Neural cell (in vitro differentiated cells): Measurements from ENCODE around the gene PGM1. TPM values are rescaled to one million over a fixed set of nuclear protein-coding genes. Genes with fewer than 3 reads are reported as not detected.

Experiments used
- H2AFZ ChIP-seq: fragments of 200-600, 300-800 bp; sonication (generic), shearing (Covaris generic); 2 replicates; pipeline ENCODE4 v1.6.0; 2014; ENCODE audit warnings: low read depth, mild to moderate bottlenecking, antibody characterized with exemption, low read length, moderate library complexity
- H3F3A ChIP-seq: fragments of 200-600 bp; shearing (Covaris generic); 2 replicates; pipeline ENCODE4 v1.6.1; 2016; ENCODE audit warnings: mild to moderate bottlenecking, moderate library complexity, mixed read lengths, antibody characterized with exemption, low read length; ENCODE audit not compliant: insufficient read depth, poor library complexity, severe bottlenecking
- H3K27ac ChIP-seq: fragments of 200-600, 300-800 bp; sonication (generic), shearing (Covaris generic); 2 replicates; pipeline ENCODE4 v1.5.1; 2014; ENCODE audit warnings: mild to moderate bottlenecking, low read length, moderate library complexity
- H3K27me3 ChIP-seq: fragments of 300-800, 200-600 bp; sonication (generic), shearing (Covaris generic); 2 replicates; pipeline ENCODE4 v1.6.0; 2014; ENCODE audit warnings: mild to moderate bottlenecking, low read depth, low read length, moderate library complexity; ENCODE audit not compliant: insufficient read depth
- H3K36me3 ChIP-seq: fragments of 300-800, 200-600 bp; sonication (generic), shearing (Covaris generic); 2 replicates; pipeline ENCODE4 v1.5.1; 2014; ENCODE audit warnings: mild to moderate bottlenecking, antibody characterized with exemption, low read length, moderate library complexity; ENCODE audit not compliant: insufficient read depth
- H3K4me2 ChIP-seq: fragments of 300-800, 200-600 bp; sonication (generic), shearing (Covaris generic); 2 replicates; pipeline ENCODE4 v1.6.0; 2014; ENCODE audit warnings: mild to moderate bottlenecking, low read length
- H3K4me3 ChIP-seq: fragments of 300-800, 200-600 bp; sonication (generic), shearing (Covaris generic); 2 replicates; pipeline ENCODE4 v1.5.1; 2014; ENCODE audit warnings: mild to moderate bottlenecking, low read length, moderate library complexity
- H3K79me2 ChIP-seq: fragments of 200-600 bp; shearing (Covaris generic); replicated peaks from 2 replicates; pipeline ENCODE4 v1.6.0; 2014; ENCODE audit warnings: mild to moderate bottlenecking, low read length, moderate library complexity; ENCODE audit not compliant: insufficient read depth
- H3K9ac ChIP-seq: fragments of 300-800, 200-600 bp; sonication (generic), shearing (Covaris generic); 2 replicates; pipeline ENCODE4 v1.6.1; 2016; ENCODE audit warnings: mild to moderate bottlenecking, low read length, mixed read lengths
- H3K9me2 ChIP-seq: fragments of 200-600 bp; shearing (Covaris generic); 2 replicates; pipeline ENCODE4 v1.6.1; 2016; ENCODE audit warnings: mild to moderate bottlenecking, low read length, mixed read lengths; ENCODE audit not compliant: insufficient read depth
- H3K9me3 ChIP-seq: fragments of 200-600, 300-800 bp; sonication (generic), shearing (Covaris generic); 2 replicates; pipeline ENCODE4 v1.6.1; 2016; ENCODE audit warnings: mild to moderate bottlenecking, mixed run types, low read length, moderate library complexity, mixed read lengths
- H4K20me1 ChIP-seq: fragments of 200-600 bp; shearing (Covaris generic); 2 replicates; pipeline ENCODE4 v1.6.1; 2016; ENCODE audit warnings: mild to moderate bottlenecking, mixed run types; ENCODE audit not compliant: insufficient read depth
- EP300 ChIP-seq: fragments of 450-650 bp; conservative IDR thresholded peaks from 2 replicates; pipeline ENCODE4 v1.6.1; 2014; ENCODE audit warnings: antibody characterized with exemption, mild to moderate bottlenecking, moderate library complexity; ENCODE audit not compliant: poor library complexity, severe bottlenecking
- EZH2 ChIP-seq: fragments of 200-600, 300-800 bp; shearing (Covaris generic), sonication (generic); IDR thresholded peaks from 2 replicates; pipeline ENCODE4 v1.6.1; 2014; ENCODE audit warnings: antibody characterized with exemption, low read length, borderline replicate concordance, mild to moderate bottlenecking; ENCODE audit not compliant: insufficient read depth, poor library complexity, severe bottlenecking
- MXI1 ChIP-seq: fragments of 450-650 bp; conservative IDR thresholded peaks from 2 replicates; pipeline ENCODE4 v1.6.1; 2014; ENCODE audit warnings: antibody characterized with exemption, mild to moderate bottlenecking; ENCODE audit not compliant: poor library complexity, severe bottlenecking
- POLR2AphosphoS5 ChIP-seq: IDR thresholded peaks from 2 replicates; pipeline ENCODE4 v1.6.1; 2012
- RAD21 ChIP-seq: fragments of 450-650 bp; conservative IDR thresholded peaks from 2 replicates; pipeline ENCODE4 v1.6.1; 2014; ENCODE audit warnings: antibody characterized with exemption, mild to moderate bottlenecking, moderate library complexity
- SMC3 ChIP-seq: fragments of 450-650 bp; conservative IDR thresholded peaks from 2 replicates; pipeline ENCODE4 v1.6.1; 2014; ENCODE audit warnings: antibody characterized with exemption, mild to moderate bottlenecking, moderate library complexity; ENCODE audit not compliant: poor library complexity
- TAF1 ChIP-seq: IDR thresholded peaks from 2 replicates; pipeline ENCODE4 v1.6.1; 2012; ENCODE audit warnings: low read depth
- polyA plus RNA-seq: library from polyadenylated mRNA; depleted of rRNA; stranded (reverse); fragments of >200 nt; gene quantifications from 2 replicates; pipeline ENCODE4 v1.2.3, GENCODE V29; 2014
- TF ChIP-seq, protein P1 (sequence below): IDR thresholded peaks from 2 replicates; pipeline ENCODE4 v1.6.1; 2012; ENCODE audit warnings: borderline replicate concordance
- TF ChIP-seq, protein P2 (sequence below): fragments of 450-650 bp; IDR thresholded peaks from 2 replicates; pipeline ENCODE4 v1.5.1; 2014; ENCODE audit warnings: antibody characterized with exemption, mild to moderate bottlenecking, moderate library complexity; ENCODE audit not compliant: poor library complexity, severe bottlenecking

PGM1 gene
- polyA plus RNA-seq, 1 donor from 2014 or later = 2.9 TPM

DNA sequence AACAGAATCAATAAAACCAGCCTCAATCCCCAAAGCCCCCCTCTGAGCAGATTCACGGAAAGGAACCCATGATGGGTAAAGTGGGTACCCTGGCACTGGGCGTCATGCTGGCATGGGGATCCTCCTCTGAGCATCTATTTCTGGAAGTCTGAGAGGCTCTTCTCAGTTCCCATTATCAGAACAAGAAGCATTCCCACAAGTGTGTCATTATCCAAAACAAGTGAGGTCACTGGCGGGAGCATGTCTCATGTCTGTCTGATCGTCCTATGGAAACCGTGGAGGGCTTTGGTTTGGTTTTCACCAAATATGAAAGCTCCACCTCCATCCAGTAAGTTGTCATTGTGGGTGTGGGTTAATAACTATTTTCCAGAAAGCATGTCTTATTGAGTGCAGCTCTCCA lies 70.7 kb downstream of the PGM1 start:
- H3K27ac ChIP-seq = no peak overlapping the region
- H3K27me3 ChIP-seq = no peaks in the 10 kb centered on the region
- no peaks in the 10 kb centered on the region for H3K9me2 ChIP-seq
- no peaks in the 10 kb centered on the region for H3F3A ChIP-seq
- no peaks in the 10 kb centered on the region for H3K9me3 ChIP-seq
- H3K79me2 ChIP-seq = no peaks in the 10 kb centered on the region
- H3K9ac ChIP-seq = no peak overlapping the region
- no peak overlapping the region for H3K4me3 ChIP-seq
- no peaks in the 10 kb centered on the region for H3K36me3 ChIP-seq
- no peaks in the 10 kb centered on the region for H4K20me1 ChIP-seq
- no peak overlapping the region for H2AFZ ChIP-seq
- no peak overlapping the region for H3K4me2 ChIP-seq
- TF ChIP-seq MXI1 (no peak), EP300 (no peak), POLR2AphosphoS5 (no peak), SMC3 (no peak)
- TF ChIP-seq, protein P1, sequence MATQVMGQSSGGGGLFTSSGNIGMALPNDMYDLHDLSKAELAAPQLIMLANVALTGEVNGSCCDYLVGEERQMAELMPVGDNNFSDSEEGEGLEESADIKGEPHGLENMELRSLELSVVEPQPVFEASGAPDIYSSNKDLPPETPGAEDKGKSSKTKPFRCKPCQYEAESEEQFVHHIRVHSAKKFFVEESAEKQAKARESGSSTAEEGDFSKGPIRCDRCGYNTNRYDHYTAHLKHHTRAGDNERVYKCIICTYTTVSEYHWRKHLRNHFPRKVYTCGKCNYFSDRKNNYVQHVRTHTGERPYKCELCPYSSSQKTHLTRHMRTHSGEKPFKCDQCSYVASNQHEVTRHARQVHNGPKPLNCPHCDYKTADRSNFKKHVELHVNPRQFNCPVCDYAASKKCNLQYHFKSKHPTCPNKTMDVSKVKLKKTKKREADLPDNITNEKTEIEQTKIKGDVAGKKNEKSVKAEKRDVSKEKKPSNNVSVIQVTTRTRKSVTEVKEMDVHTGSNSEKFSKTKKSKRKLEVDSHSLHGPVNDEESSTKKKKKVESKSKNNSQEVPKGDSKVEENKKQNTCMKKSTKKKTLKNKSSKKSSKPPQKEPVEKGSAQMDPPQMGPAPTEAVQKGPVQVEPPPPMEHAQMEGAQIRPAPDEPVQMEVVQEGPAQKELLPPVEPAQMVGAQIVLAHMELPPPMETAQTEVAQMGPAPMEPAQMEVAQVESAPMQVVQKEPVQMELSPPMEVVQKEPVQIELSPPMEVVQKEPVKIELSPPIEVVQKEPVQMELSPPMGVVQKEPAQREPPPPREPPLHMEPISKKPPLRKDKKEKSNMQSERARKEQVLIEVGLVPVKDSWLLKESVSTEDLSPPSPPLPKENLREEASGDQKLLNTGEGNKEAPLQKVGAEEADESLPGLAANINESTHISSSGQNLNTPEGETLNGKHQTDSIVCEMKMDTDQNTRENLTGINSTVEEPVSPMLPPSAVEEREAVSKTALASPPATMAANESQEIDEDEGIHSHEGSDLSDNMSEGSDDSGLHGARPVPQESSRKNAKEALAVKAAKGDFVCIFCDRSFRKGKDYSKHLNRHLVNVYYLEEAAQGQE = no peak
- TF ChIP-seq, protein P2, sequence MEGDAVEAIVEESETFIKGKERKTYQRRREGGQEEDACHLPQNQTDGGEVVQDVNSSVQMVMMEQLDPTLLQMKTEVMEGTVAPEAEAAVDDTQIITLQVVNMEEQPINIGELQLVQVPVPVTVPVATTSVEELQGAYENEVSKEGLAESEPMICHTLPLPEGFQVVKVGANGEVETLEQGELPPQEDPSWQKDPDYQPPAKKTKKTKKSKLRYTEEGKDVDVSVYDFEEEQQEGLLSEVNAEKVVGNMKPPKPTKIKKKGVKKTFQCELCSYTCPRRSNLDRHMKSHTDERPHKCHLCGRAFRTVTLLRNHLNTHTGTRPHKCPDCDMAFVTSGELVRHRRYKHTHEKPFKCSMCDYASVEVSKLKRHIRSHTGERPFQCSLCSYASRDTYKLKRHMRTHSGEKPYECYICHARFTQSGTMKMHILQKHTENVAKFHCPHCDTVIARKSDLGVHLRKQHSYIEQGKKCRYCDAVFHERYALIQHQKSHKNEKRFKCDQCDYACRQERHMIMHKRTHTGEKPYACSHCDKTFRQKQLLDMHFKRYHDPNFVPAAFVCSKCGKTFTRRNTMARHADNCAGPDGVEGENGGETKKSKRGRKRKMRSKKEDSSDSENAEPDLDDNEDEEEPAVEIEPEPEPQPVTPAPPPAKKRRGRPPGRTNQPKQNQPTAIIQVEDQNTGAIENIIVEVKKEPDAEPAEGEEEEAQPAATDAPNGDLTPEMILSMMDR = no peak

DNA sequence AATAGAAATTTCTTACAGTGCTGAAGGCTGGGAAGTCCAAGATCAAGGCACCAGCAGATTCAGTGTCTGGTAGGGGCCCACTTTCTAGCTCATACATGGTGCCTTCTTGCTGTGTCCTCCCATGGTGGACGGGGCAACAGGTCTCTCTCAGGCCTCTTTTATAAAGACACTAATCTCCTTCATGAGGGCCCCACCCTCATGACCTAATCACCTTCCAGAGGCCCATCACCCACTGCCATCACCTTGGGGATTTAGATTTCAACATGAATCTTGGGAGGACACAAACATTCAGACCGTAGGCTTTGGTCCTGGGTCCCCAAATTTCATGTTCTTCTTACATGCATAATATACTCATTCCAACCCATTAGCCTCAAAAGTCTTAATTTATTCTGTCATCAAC lies 71.5 kb downstream of the PGM1 start:
- no peak overlapping the region for H3K9ac ChIP-seq
- no peaks in the 10 kb centered on the region for H3K9me2 ChIP-seq
- no peaks in the 10 kb centered on the region for H4K20me1 ChIP-seq
- H2AFZ ChIP-seq = no peak overlapping the region
- H3K79me2 ChIP-seq = no peaks in the 10 kb centered on the region
- H3K27ac ChIP-seq = no peak overlapping the region
- H3K27me3 ChIP-seq = no peaks in the 10 kb centered on the region
- TF ChIP-seq, protein P2 = no peak
- TF ChIP-seq TAF1 (no peak), RAD21 (no peak), EP300 (no peak), EZH2 (no peak), MXI1 (no peak)
- TF ChIP-seq, protein P1 = no peak
- no peaks in the 10 kb centered on the region for H3K9me3 ChIP-seq
- H3K4me2 ChIP-seq = no peak overlapping the region
- no peaks in the 10 kb centered on the region for H3F3A ChIP-seq
- no peaks in the 10 kb centered on the region for H3K36me3 ChIP-seq
- H3K4me3 ChIP-seq = no peak overlapping the region
